ENCODE results near the gene ACTR3.

ACTR3 gene

GRCh38 chr2:113875135-113875534, 14.8 kb upstream of the ACTR3 start:
- in situ Hi-C loops (cut with HindIII; ENCODE audit: low sequenced_read_pairs): no loop called here

- in situ Hi-C loops (cut with HindIII; ENCODE audit: low sequenced_read_pairs): no loop called here
Measured at GRCh38 chr2:113876503-113877387, 13.1 kb upstream of the ACTR3 start.

GRCh38 chr2:113877711-113878598, 11.9 kb upstream of the ACTR3 start:
- in situ Hi-C loops (cut with HindIII; ENCODE audit: low sequenced_read_pairs): no loop called here

GRCh38 chr2:113878743-113879142, 11.1 kb upstream of the ACTR3 start:
- in situ Hi-C loops (cut with HindIII; ENCODE audit: low sequenced_read_pairs): no loop called here

GRCh38 chr2:113879457-113879856, 10.4 kb upstream of the ACTR3 start:
- in situ Hi-C loops (cut with HindIII; ENCODE audit: low sequenced_read_pairs): no loop called here

- in situ Hi-C loops (cut with HindIII; ENCODE audit: low sequenced_read_pairs): loop anchor here (5.0 kb wide), 1 partner anchor 124 kb away; no protein-coding TSS in a partner anchor
Measured at GRCh38 chr2:113886479-113887008, 3.3 kb upstream of the ACTR3 start.

GRCh38 chr2:113887009-113887792, 2.7 kb upstream of the ACTR3 start:
- in situ Hi-C loops (cut with HindIII; ENCODE audit: low sequenced_read_pairs): loop anchor here (5.0 kb wide), 1 partner anchor 125 kb away; no protein-coding TSS in a partner anchor

GRCh38 chr2:113888641-113889470, 1.0 kb upstream of the ACTR3 start:
- in situ Hi-C loops (cut with HindIII; ENCODE audit: low sequenced_read_pairs): loop anchor here (5.0 kb wide), 1 partner anchor 127 kb away; no protein-coding TSS in a partner anchor

- in situ Hi-C loops (cut with HindIII; ENCODE audit: low sequenced_read_pairs): no loop called here
Measured at GRCh38 chr2:113890253-113891235, 655 bp downstream of the ACTR3 start.

- in situ Hi-C loops (cut with HindIII; ENCODE audit: low sequenced_read_pairs): no loop called here
Measured at GRCh38 chr2:113891265-113891959, 1.5 kb downstream of the ACTR3 start.

- in situ Hi-C loops (cut with HindIII; ENCODE audit: low sequenced_read_pairs): no loop called here
Measured at GRCh38 chr2:113892004-113892710, 2.3 kb downstream of the ACTR3 start.

- in situ Hi-C loops (cut with HindIII; ENCODE audit: low sequenced_read_pairs): no loop called here
Measured at GRCh38 chr2:113894156-113894743, 4.4 kb downstream of the ACTR3 start.

GRCh38 chr2:113895301-113895700, 5.4 kb downstream of the ACTR3 start:
- in situ Hi-C loops (cut with HindIII; ENCODE audit: low sequenced_read_pairs): no loop called here

- in situ Hi-C loops (cut with HindIII; ENCODE audit: low sequenced_read_pairs): no loop called here
Measured at GRCh38 chr2:113895819-113896563, 6.1 kb downstream of the ACTR3 start.

- in situ Hi-C loops (cut with HindIII; ENCODE audit: low sequenced_read_pairs): no loop called here
Measured at GRCh38 chr2:113896791-113897190, 6.9 kb downstream of the ACTR3 start.

GRCh38 chr2:113898081-113898480, 8.2 kb downstream of the ACTR3 start:
- in situ Hi-C loops (cut with HindIII; ENCODE audit: low sequenced_read_pairs): no loop called here

All from DLD1 (cell line).